Measurements from ENCODE around the gene THAP6.

THAP6 gene

DNA sequence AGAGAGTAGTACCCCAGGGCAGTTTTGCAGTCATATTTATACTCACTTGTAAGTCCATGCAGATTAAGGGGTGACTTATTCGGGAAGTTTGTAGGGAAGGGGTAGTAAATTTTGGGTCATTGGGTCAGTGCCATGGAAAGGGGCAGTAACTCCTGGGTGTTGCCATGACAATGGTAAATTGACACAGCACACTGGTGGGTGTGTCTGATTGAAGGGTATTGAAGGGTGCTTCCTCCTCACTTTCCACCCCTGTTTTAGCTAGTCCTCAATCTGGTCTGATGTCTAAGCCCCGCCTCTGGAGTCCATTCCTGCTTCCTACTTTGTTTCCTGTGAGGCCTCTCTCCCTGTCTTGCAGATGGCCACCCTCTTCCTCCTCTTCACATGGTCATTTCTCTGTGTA is 53.5 kb downstream of the THAP6 start:
- DNase-seq (ENCODE audit: low spot score): no peak

Measured in SK-N-DZ (cell line).